ENCODE results near the gene SYT1.
"Not testable (repeated sequence)": the region's sequence is repeated elsewhere in the genome, so short reads cannot be mapped to it uniquely, and the experiment has no call there.

SYT1 gene

DNA sequence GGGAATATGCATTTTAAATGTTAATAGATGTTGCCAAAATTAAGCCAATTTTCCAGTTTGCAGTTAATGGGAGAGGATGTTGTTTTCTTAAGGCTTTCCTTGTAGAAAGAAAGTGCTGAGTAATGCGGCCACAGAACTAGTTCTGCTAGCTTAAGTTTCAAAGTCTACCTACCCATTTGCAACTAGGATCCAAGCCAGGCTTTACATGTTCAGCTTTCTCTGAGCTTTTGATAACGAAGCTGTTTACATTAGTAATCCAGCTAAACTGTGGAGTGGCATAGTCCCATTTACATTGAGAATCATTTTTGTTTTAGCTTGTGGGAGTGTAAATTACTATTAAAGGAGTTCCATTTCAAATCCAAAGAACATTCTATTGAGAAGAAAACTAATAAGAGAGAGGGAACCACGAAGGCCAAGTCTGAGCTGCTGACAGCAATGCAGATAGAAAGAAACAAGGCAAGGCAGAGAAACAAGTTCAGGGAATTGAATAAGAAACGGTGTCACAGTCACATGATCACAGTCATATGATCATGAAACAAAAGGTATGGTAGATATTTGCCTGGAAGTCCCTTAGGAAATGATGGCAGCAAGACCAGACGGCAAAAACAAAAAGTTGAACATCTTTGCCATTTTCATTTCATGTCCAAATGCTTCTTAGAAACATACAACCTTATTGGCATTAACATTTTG lies 551.3 kb downstream of the SYT1 start:
- DNase-seq: no peak

DNA sequence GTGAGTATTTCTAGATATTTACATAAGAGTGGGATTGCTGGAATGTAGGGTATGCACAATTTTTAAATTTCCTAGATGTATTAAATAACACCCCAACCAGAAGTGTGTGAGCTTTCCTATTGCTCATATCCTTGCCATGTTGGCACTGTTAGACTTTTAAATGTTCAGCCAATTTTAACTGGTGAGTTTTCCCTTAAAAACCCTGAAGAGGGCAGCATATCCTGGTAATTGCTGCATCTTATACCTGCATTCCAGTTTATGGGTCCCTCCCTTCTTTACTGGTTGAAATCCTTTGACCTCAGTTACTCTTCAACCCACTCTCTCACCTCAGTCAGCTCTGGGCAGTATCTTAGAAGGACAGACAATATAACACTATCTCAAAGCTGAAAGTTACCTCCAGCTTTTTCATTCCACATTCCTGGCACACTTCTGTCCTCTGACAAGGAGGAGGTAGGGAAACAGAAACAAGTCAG lies 555.6 kb downstream of the SYT1 start:
- no peak for DNase-seq

DNA sequence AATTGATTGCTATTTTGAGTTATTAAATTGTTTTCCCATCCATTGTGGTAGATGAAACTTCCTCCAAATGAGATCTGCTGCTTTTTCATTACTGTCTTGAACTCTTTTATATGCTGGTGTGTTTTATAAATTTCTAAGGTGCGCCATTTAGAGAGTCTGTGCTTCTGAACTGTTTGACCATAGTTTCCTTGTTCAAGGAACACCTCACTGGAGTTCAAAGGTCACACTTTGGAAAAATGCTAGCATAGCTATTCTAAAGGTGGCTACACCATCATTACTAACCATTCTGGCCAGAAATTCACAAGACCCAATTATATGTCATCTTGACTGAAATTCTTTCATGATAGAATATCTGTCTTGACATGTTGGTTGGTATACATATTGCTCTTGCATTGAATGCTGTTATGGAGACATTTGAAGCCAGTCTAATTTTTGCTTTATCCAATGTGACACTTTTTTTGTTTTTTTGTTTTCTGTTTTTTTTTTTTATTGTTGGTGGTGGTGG lies 556.7 kb downstream of the SYT1 start:
- no peak for DNase-seq

DNA sequence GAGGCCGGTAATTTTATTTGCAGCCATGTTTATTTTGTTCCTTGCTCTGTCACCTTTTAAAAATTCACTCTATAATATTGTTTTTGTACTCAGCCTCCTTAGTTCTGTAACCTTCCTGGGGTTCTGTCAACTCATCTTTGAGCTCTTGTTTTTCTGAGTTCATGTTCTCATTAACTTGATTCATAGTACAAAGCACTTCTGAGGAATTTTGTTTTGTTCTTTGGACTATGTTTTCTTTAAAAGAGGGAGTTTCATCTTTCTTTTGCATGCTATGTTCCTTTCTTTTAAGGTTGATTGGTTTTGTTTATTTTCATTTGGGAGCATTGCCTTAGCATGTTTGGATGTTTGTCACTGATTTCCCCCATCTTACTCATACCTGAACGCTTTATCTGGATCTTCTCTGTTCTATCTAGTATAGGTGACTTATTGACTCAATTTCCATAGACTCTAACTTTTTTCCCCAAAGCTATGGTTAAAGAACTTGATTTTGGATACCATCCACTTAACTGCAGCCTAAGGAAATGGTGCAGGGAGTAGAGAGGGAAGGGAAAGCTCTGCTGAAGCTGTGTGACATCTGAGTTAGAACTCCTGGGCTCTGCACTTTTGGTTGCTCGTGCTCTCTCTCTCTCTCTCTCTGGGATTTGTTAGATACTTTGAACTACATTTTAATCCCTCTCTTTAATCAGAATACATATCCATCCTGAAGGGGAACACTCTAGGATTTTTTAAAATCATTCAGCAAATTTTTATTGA lies 557.7 kb downstream of the SYT1 start:
- no peak for DNase-seq

DNA sequence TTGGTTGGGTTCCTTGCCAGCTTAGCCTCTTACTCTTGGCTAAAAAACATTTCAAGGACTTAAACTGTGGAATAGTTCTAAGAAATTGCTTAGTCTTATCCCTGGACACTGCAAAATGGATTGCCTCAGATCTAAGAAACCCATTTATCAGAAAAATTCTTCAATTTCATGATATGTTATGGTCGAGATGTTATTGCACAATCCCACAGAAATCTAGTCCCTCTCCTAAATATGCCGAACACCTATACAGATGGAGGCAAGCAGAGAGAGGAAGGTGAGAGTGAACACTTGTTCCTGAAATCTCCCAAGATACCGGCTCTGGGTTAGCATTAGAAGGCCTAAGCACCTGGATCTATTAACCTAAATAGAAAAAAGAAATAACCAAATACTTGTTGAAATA lies 559.0 kb downstream of the SYT1 start:
- DNase-seq: no peak

DNA sequence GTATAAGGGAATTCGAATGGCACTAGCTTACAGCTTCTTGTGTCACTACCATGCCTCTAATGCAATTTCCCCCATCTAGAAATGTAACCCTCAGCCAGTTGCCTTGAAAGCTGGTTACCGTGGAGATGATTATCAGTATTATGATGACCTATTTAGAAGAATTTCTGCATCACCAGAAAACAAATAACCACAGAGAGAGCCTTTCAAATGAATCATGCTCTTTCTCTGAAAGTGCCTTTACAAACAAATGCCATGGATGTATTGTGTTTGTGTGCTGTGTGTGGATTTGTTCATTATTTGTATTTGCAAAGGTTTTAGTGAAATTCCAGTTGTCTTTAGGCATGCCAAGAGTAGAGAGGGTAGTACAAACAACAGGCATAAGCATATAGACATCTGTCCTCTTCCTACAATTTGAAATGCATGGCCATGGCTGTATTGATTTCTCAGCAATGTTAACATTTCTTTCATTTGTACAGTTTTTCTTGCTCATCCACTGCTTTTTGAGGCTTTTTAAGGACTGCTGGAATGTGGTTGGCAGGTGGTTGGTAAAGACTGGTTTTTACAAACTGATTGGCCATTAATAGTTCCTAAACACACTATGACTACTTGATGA lies 559.6 kb downstream of the SYT1 start:
- DNase-seq: no peak

DNA sequence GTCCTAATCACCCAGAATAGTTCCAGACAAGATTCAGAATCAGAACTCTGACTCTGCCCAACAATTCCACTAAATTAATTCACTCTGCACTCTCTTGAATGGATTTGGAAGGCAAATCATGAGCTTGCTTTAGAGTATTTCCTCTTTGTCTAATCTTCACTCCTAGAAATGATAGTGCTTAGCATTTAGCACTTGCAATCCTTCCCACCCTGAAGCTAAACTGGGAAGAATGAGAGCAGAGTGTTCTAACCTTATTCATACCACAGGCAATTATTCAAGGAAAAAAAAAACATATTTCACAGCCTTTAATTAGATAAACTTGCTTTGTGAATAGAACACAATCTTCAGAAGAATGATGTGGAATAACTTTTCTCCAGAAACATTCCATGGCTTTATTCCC lies 561.5 kb downstream of the SYT1 start:
- no peak for DNase-seq

DNA sequence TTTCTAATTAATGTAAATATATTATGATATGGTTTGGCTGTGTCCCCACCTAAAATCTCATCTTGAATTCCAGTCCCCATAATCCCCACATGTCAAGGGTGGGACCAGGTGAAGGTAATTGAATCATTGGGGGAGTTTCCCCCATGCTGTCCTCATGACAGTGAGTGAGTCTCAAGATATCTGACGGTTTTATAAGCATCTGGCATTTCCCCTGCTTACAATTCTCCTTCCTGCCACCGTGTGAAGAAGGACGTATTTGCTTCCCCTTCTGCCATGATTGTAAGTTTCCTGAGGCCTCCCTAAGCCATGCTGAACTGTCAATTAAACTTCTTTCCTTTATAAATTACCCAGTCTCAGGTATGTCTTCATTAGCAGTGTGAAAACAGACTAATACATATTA lies 562.2 kb downstream of the SYT1 start:
- DNase-seq: not testable (repeated sequence)

DNA sequence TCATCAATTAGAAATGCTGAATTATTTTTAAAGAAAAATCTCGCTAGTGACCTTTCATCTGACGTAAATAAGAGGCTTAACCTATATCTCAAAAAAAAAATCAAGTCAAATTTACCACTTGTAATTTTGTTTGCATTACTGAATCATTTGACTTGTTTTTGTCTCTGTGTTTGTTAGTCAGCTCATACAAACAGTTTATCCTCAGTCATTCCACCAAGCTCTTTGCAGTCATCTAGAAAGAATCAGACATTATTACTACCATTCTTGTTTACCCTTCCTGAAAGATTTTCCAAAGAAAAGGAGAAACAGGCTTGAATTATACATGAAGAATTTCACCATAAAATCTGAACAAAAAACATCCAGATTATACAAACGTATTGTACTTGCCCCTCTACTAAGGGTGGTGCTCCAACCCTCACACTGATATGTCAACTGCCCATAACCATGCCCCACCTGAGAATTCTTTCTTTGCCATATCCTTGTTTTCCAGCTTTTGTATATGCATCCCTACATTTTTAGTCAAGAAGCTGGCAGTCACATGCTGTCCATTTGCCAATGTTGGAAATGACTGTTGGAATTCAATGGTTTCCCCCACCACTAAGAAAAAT lies 569.0 kb downstream of the SYT1 start:
- no peak for DNase-seq

DNA sequence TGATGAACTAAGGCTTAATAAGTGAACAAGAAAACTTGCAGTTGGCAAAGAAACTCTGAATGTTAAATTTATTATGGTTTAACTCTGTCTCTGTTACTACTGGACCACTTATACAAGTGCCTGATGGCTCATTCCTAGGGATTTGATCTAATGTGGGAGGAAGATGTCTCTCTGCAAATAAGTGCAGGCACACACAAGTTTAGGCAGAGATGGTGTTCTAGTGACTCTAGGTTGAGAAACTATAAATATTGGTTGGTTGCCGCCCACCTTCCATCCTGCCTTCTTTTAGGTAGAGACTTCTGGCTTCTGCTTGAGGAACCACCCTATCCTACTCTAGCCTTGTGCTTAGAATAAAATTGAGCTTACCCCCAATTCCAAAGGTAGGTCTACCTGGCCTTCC lies 570.0 kb downstream of the SYT1 start:
- DNase-seq: no peak

DNA sequence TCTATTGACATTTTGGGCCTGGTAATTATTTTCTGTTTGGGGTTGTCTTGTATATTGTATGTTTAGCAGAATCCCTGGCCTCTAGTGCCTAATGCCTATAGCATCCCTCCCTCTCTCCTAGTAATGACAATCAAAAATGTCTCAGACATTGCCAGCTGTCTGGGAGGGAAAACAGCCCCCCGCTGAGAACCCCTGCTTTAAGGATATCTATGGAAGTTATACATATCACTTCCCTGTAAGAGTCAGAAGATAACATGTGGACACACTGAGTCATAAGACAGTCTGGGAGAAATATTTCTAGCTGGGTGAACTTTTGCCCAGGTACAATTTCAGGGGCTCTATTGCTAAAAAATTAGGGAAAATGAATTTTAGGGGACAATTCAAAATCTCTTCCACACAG lies 571.2 kb downstream of the SYT1 start:
- DNase-seq: no peak

DNA sequence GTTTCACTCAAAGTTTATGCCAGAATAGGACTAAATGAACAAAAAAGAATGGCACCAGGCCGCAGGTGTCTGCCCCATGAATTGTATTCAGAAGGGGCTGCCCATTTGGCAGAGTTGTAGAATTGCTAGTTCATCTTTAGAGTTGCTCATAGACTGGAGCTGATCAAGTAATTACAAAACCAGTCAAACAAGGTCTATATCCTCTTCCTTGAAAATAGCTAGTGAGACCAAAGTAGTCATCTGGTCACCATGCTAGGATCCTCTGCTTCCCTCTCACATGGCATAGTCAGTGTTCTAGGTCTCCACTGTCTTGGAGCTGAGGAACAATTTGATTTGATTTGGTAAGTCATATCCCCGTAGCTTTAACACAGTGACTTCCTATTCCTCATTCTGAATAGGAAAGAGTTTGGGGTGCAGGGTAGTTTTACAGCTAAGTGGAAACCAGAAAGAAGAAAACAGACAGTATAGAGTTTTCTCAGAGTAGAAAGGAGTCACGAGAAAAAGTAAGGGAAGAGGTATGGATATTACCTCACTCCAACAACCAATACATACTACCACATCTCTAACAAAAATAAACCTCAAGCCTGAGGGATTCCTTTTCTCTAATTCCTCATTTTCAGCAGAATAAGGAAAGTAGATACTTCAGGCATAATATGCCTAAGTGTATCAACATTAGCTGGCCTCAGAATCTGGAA lies 574.1 kb downstream of the SYT1 start:
- no peak for DNase-seq

DNA sequence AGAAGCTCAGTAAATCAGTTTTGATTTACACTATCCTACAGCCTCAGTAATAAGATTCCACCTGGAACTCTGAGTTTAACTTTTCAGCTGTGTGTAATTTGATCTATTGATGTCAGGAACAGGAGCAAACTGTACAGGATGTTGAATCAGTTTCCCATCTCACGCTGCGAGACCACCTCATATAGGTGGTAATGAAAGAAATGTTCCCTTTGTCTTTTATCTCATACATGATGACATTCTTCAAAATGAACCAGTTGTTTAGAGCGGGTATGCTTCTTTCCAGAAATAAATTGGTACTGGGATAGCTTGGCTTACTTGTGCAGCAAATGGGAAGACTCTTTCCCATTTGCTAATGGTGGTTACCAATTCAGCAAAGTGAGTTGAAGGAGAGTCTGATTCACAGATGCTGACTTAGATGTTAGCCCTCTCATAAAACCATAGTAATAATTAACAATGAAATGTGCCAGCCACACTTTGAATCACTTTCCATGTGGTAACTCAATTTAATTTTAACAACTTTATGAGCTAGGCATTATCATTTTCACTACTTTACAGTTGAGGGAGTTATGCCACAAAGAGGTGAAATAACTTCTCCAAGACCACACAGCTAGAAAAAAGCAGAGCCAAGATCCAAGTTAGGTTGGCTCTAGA lies 574.7 kb downstream of the SYT1 start:
- no peak for DNase-seq

DNA sequence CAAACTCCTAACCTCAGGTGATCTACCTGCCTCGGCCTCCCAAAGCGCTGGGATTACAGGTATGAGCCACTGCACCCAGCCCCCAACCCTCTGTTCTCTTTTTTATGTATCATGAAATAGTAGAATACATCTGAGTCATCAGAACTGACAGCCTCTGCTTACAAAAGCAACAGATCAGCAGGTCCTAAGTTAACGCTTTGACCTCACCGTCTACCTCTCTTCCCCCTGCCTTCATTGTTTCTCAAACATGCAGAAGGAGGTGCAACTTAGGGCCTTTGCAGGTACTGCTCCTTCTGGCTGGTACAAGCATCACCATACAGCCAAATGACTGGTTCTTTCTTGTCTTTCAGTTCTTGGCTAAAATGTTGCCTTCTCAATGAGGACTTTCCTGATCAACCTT lies 577.0 kb downstream of the SYT1 start:
- DNase-seq: no peak

DNA sequence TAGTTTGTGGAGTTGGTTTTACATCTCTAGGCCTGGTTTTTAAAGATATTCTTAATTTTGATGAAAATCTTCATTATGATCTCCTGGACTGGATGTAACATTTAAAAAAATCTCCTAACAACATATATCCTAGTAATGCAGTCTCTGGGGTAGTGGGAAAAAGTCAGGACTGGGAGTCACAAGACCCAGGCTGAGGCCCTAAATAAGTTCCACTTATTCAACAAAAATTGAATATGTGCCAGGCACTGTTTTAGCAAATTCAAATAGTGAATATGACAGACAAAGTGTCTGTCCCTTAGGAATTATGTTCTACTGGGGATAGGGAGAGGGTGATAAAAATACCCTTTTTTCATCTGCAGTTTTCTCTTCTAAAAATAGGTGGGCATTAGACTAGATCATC lies 577.8 kb downstream of the SYT1 start:
- DNase-seq: no peak

DNA sequence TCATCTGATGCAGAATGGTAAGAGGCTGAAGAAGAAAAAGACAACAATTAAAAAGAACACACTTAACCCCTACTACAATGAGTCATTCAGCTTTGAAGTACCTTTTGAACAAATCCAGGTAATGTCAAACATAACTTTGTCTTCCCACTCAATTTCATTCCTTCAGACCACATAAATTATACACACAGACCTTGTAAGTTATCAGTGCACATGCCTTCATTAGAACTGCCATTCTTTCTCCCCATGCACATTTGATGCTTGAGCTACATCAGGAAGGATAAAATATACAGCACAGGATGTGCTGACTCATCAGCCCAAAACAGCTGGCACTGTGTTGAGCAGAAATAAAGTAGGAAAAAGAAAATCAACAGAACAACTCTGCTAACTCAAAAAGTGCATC lies 579.5 kb downstream of the SYT1 start:
- DNase-seq: no peak

DNA sequence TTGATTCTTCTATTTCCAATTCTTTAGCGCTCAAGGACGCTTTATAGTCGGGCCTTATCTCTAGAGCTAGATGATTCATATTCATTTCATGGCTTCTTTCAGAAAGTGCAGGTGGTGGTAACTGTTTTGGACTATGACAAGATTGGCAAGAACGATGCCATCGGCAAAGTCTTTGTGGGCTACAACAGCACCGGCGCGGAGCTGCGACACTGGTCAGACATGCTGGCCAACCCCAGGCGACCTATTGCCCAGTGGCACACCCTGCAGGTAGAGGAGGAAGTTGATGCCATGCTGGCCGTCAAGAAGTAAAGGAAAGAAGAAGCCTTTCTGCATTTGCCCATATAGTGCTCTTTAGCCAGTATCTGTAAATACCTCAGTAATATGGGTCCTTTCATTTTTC lies 584.2 kb downstream of the SYT1 start:
- no peak for DNase-seq

DNA sequence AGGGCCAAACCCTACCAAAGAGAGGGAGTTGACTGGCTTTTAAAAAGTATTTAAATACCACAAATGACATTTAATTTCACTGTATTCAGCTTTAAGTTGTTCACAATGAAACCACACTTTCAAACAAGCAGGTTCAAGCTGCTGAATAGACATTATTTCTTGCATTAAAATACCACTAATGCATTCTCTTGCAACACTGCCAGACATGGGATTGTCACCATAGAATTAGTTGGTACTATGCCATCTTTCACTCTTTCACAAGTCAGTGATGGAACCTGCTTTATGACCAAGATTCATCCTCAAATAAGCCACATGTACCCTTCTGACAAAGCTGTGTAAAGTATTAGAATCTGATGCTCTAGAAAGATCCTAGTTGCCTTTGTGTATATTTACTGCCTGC lies 586.8 kb downstream of the SYT1 start:
- DNase-seq: no peak

DNA sequence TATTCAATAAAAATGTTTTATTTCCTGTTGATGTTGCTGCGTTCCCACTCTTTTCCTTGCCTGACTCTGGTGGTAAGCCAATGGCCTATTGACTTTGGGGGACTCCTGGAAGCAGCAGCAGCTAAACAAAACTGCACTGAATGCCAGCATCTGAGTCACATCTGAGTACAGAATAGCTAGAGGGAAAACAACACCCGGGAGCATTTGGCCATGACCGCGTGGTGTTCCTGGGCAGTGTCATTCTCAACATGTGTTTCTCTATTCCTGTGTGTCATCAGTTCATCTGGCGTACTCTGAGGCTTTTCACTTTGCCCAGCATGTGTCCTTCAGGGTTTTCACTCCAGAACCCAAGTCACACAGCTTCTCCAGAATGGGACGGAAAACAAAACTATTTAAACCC lies 587.4 kb downstream of the SYT1 start:
- no peak for DNase-seq

DNA sequence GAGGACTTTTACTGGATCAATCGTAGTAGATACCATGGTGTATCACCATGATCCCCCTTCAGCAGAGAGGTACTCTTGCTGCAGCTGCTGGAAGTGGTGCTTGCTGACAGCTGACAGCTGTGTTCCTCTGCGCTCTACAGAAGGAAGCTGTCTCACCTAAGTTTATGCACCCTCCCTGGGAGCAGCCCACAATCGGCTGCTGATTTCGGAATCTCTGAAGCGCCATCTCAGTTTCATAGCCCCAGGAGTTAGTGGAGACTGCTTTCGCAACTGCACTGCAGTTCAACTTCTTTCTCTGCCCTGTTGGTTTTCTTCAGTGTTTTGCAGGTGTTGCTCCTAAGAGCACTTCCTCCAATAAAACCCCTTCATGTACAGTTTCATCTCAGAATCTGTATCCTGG lies 588.3 kb downstream of the SYT1 start:
- no peak for DNase-seq

DNA sequence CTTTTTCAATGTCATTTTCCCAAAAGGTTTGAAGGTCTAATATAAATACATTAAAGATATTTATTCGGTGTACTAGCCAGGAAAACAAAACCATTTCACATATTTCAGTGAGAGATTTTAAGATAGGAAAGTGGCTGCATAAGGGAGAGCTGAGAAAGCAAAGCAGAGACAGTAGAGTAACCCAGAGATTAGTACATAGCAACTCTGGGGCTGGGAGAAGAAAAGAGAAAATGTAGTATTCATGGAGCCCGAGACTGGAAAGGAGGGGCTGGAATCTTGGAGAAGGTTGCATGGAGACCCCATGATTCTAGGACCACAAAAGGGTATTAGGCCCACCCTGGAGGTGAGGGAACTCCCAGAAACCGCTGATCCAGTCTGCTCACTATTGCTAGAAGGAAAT lies 589.2 kb downstream of the SYT1 start:
- DNase-seq: no peak

DNA sequence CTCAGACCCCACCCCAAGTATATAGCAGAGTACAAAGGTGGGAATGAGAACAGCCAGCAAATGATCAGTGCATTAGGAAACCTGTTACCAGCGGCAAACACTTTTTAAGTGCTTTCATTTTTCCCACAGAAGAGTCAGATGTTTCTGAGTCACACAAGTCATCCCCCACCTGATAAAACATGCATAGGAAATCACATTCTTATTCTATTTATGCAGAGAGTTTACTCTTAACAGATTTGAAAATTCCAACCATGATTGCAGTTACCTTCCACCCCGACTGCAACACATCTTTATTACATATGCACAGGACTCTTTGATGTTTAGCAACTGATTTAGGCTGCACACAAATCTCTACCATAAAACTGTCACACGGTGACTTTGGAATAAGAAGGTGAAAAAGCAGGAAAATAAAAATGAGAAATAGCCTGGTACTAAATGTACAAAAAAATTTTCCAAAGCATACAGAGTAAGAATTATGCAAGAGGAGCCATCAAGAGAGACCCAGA lies 589.8 kb downstream of the SYT1 start:
- DNase-seq: no peak
